HS-5 (cell line): ENCODE results near the gene ATP2C2.
"Not testable (repeated sequence)": the region's sequence is repeated elsewhere in the genome, so short reads cannot be mapped to it uniquely, and the experiment has no call there.

ENCODE experiments used
- DNase-seq: peaks from one replicate; pipeline ENCODE4 v3.0.0-alpha.2; 2012; ENCODE audit warnings: low read depth

Gene ATP2C2

GRCh38 chr16:84396537-84397008, 28.2 kb downstream of the ATP2C2 start:
- DNase-seq, result no peak

GRCh38 chr16:84397090-84397489, 28.8 kb downstream of the ATP2C2 start:
- no peak for DNase-seq

GRCh38 chr16:84398701-84399100, 30.4 kb downstream of the ATP2C2 start:
- DNase-seq, result no peak

- DNase-seq, result not testable (repeated sequence)
Observed at GRCh38 chr16:84399912-84400311, 31.6 kb downstream of the ATP2C2 start.

- DNase-seq, result not testable (repeated sequence)
Observed at GRCh38 chr16:84403435-84403834, 35.1 kb downstream of the ATP2C2 start.

GRCh38 chr16:84404324-84404723, 36.0 kb downstream of the ATP2C2 start:
- no peak for DNase-seq

- DNase-seq, result no peak
Observed at GRCh38 chr16:84404936-84405639, 36.8 kb downstream of the ATP2C2 start.

GRCh38 chr16:84406006-84406963, 37.9 kb downstream of the ATP2C2 start:
- no peak for DNase-seq

GRCh38 chr16:84407588-84408313, 39.4 kb downstream of the ATP2C2 start:
- DNase-seq, result no peak

GRCh38 chr16:84408314-84408690, 40.0 kb downstream of the ATP2C2 start:
- no peak for DNase-seq

- no peak for DNase-seq
Observed at GRCh38 chr16:84408856-84409255, 40.5 kb downstream of the ATP2C2 start.

- no peak for DNase-seq
Observed at GRCh38 chr16:84410361-84411138, 42.2 kb downstream of the ATP2C2 start.

- DNase-seq, result no peak
Observed at GRCh38 chr16:84411768-84412167, 43.4 kb downstream of the ATP2C2 start.

GRCh38 chr16:84412262-84412661, 43.9 kb downstream of the ATP2C2 start:
- DNase-seq, result no peak

- DNase-seq, result no peak
Observed at GRCh38 chr16:84413244-84414004, 45.1 kb downstream of the ATP2C2 start.

GRCh38 chr16:84414789-84415326, 46.5 kb downstream of the ATP2C2 start:
- no peak for DNase-seq

GRCh38 chr16:84416407-84417321, 48.3 kb downstream of the ATP2C2 start:
- DNase-seq, result no peak

- no peak for DNase-seq
Observed at GRCh38 chr16:84418056-84418849, 49.9 kb downstream of the ATP2C2 start.

GRCh38 chr16:84419730-84420129, 51.4 kb downstream of the ATP2C2 start:
- no peak for DNase-seq
